Spleen (tissue), 3 donors: Measurements from ENCODE around the gene NPPC.

ENCODE experiments used
- POLR2A ChIP-seq, 3 donors: fragments of 450-650 bp; IDR thresholded peaks; one replicate each; pipeline ENCODE4 v1.5.1; 2017; ENCODE audit warnings: antibody characterized with exemption in 3 of 3, mild to moderate bottlenecking in 1 of 3
- POLR2AphosphoS5 ChIP-seq, 3 donors: sonication (generic); formaldehyde crosslinking; IDR thresholded peaks; one replicate each; pipeline ENCODE4 v1.5.1; 2017; ENCODE audit warnings: antibody characterized with exemption in 3 of 3

DNA sequence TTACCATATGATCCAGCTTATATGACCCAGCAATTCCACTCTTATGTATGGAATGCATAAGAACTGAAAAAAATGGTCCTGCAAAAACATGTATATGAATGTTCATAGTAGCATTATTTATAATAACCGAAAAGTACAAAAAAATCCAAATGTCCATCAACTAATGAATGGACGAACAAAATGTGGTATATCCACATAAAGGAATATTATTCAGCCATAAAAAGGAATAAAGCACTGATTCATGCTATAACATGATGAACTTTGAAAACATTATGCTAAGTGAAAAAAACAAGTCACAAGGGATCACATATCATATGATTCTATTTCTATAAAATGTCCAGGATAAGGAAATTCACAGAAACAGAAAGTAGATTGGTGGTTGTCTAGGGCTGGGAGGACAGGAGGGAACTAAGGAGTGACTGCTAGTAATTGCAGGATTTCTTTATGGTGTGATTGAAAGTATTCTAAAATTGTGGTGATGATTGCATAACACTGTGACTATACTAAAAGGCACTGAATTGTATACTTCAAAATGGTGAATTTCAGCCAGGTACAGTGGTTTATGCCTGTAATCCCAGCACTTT lies 25.3 kb upstream of the NPPC start:
- TF ChIP-seq POLR2A (IDR thresholded peaks at IDR 0.05) (no peak), POLR2AphosphoS5 (IDR thresholded peaks at IDR 0.05) (no peak)
